HL-60 (cell line): ENCODE measurements around the gene GPR17.
A peak's percentile ranks its signal among the peaks of the same experiment; 100 is the strongest.

Experiments
- CTCF ChIP-seq: IDR thresholded peaks from one replicate; pipeline ENCODE4 v1.5.1; 2011; ENCODE audit warnings: low read length, control low read depth, inconsistent platforms; ENCODE audit not compliant: insufficient read depth
- GABPA ChIP-seq: IDR thresholded peaks from 2 replicates; pipeline ENCODE4 v1.6.1; 2012; ENCODE audit warnings: low read depth
- POLR2AphosphoS5 ChIP-seq: IDR thresholded peaks from 2 replicates; pipeline ENCODE4 v1.6.1; 2012; ENCODE audit warnings: low read depth
- REST ChIP-seq: IDR thresholded peaks from 2 replicates; pipeline ENCODE4 v1.6.1; 2012; ENCODE audit warnings: low read depth; ENCODE audit not compliant: insufficient replicate concordance
- SPI1 ChIP-seq: IDR thresholded peaks from 2 replicates; pipeline ENCODE4 v1.6.1; 2012; ENCODE audit warnings: low read depth, mild to moderate bottlenecking, borderline replicate concordance

- TF ChIP-seq CTCF (no peak), GABPA (no peak), POLR2AphosphoS5 (no peak), REST (no peak), SPI1 (0 out of 2 replicates have a peak, but pooled peaks have one; percentile 4)
Observed at GRCh38 chr2:127637725-127638252, 8.2 kb upstream of the GPR17 start.
